Measurements from ENCODE around the gene RPLP2.

RPLP2 gene

DNA sequence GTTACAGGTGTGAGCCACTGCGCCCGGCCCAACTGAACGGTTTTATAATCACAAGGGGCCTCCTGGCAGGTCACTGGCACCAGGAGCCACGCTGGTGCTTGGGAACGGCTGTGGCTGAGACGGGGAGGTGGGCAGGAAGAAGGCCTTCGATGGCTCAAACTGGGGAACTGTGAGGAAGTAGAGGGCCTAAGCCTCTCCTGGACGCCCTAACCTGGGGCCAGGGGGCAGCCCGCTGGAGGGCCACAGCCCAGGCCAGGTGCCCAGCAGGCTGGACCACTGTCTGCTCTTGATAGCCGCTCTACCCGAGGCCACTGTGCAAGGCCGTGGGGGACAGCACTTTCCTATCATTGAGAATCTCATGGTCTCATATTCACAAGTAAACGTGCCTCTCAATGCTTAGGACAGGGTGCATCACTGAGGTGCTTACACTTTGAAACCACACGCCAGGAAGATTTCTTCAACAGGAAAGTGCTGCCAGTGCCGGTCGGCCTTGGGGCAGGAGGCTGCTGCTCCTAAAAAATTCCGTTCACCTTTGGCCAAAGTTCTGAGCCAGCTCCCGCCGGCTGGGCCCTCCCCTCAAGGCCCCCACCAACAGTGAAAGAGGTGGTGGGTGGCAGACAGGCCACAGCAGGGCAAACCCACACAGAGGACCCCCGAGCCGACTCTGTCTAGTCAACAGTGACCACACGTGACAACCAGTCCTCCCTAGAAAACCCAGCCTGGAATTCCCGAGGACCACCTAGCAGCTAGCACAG, 39.7 kb upstream of the RPLP2 start:
- TF ChIP-seq, protein P1, sequence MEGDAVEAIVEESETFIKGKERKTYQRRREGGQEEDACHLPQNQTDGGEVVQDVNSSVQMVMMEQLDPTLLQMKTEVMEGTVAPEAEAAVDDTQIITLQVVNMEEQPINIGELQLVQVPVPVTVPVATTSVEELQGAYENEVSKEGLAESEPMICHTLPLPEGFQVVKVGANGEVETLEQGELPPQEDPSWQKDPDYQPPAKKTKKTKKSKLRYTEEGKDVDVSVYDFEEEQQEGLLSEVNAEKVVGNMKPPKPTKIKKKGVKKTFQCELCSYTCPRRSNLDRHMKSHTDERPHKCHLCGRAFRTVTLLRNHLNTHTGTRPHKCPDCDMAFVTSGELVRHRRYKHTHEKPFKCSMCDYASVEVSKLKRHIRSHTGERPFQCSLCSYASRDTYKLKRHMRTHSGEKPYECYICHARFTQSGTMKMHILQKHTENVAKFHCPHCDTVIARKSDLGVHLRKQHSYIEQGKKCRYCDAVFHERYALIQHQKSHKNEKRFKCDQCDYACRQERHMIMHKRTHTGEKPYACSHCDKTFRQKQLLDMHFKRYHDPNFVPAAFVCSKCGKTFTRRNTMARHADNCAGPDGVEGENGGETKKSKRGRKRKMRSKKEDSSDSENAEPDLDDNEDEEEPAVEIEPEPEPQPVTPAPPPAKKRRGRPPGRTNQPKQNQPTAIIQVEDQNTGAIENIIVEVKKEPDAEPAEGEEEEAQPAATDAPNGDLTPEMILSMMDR (IDR thresholded peaks at IDR 0.05): no peak
- Histone ChIP-seq H3K27me3 (ENCODE audit: control insufficient read depth, insufficient read depth, low read length) (no peaks in the 10 kb centered on the region), H3K27ac (no peak overlapping the region), H3K9me3 (ENCODE audit: control insufficient read depth, low read length) (no peaks in the 10 kb centered on the region), H3K4me3 (ENCODE audit: low read depth, low read length) (no peak overlapping the region), H3K9ac (no peak overlapping the region), H3K79me2 (no peaks in the 10 kb centered on the region), H3K36me3 (ENCODE audit: control insufficient read depth, insufficient read depth, low read length) (no peaks in the 10 kb centered on the region), H3K4me2 (ENCODE audit: low read length) (no peak overlapping the region), H2AFZ (no peak overlapping the region), H3K4me1 (no peaks in the 10 kb centered on the region)

DNA sequence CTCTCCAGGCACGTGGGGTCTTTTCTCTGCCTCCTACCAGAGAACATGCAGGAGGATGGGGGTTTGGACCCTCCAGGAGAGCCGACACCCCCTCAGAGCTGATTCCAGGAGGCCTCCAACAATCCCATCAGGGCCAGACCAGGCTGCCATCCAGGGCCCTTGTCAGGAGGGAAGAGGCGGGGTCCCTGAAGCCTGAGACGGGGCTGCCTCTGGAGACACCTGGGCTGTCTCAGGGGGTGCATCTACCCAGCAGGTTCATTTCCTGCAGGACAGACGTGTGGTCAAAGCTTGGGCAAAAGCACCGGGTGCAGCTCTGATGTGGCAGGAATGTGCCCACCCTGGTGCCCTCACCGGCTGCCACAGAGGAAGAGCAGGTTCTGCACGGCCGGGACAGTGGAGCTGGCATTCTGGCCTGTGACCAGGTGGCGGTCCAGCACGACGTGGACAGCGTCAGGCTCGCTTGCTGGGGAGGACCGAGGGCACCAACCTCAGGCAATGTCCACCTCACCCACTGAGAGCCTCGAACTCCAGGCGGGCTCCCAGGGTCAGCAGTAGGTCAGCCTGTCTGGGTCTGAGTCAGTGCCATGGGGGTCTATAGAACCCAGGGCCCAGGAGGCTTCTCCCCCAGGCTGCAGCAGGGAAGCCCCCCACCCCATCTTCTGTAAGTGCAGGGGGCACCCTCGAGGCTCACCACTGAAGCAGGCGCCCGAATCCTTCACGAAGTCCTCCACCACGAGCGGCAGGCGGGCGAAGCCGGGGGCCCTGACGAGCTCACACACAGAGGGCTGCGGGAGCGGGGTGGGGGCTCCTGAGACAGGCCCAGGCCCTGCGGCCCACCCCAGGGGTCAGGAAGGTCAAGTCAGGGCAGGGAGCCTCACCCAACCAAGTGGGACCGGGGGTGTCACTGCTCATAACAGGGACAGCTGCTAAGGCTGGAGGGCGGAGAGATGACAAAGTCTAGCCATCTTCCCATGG, 38.8 kb upstream of the RPLP2 start:
- Histone ChIP-seq H2AFZ (no peak overlapping the region), H3K36me3 (ENCODE audit: control insufficient read depth, insufficient read depth, low read length) (no peaks in the 10 kb centered on the region), H3K27me3 (ENCODE audit: control insufficient read depth, insufficient read depth, low read length) (no peaks in the 10 kb centered on the region), H3K9me3 (ENCODE audit: control insufficient read depth, low read length) (no peaks in the 10 kb centered on the region), H3K79me2 (peaks cover 2% of the 10 kb centered on the region), H3K4me2 (ENCODE audit: low read length) (no peak overlapping the region), H3K4me1 (no peaks in the 10 kb centered on the region), H3K9ac (no peak overlapping the region), H3K27ac (no peak overlapping the region), H3K4me3 (ENCODE audit: low read depth, low read length) (no peak overlapping the region)
- TF ChIP-seq, protein P1 (IDR thresholded peaks at IDR 0.05): no peak

DNA sequence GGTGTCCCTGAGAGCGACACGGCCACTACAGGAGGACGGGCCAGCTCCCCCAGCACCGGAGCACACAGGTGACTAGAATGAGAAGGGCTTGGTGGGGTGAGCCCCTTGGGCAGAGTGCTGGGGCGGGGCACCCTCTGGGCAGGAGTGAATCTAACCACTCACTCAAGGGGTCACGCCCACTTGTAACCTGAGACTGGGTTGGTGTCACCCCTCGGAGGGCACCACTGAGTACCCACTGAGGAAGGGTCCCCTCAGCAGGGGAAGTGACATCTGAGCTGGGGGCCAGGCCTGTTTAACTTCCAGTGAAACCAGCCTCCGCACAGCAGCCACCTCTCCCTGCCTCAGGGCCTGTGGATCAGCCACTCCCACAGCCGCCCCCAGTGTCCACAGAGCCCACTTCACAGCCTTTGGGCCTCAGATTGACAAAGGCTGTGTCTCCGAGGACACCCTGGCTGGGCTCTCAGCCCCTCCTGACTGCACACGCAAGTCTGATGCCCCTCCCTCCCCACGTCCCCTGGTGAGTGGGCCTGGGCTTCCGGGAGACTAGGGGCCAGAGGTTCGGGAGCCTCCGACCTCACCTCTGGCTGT, 38.1 kb upstream of the RPLP2 start:
- Histone ChIP-seq H3K9me3 (ENCODE audit: control insufficient read depth, low read length) (no peaks in the 10 kb centered on the region), H3K4me1 (no peaks in the 10 kb centered on the region), H3K79me2 (peaks cover 3% of the 10 kb centered on the region), H3K27me3 (ENCODE audit: control insufficient read depth, insufficient read depth, low read length) (no peaks in the 10 kb centered on the region), H3K27ac (no peak overlapping the region), H3K9ac (no peak overlapping the region), H2AFZ (no peak overlapping the region), H3K36me3 (ENCODE audit: control insufficient read depth, insufficient read depth, low read length) (no peaks in the 10 kb centered on the region), H3K4me2 (ENCODE audit: low read length) (no peak overlapping the region), H3K4me3 (ENCODE audit: low read depth, low read length) (no peak overlapping the region)
- TF ChIP-seq, protein P1 (IDR thresholded peaks at IDR 0.05): no peak

DNA sequence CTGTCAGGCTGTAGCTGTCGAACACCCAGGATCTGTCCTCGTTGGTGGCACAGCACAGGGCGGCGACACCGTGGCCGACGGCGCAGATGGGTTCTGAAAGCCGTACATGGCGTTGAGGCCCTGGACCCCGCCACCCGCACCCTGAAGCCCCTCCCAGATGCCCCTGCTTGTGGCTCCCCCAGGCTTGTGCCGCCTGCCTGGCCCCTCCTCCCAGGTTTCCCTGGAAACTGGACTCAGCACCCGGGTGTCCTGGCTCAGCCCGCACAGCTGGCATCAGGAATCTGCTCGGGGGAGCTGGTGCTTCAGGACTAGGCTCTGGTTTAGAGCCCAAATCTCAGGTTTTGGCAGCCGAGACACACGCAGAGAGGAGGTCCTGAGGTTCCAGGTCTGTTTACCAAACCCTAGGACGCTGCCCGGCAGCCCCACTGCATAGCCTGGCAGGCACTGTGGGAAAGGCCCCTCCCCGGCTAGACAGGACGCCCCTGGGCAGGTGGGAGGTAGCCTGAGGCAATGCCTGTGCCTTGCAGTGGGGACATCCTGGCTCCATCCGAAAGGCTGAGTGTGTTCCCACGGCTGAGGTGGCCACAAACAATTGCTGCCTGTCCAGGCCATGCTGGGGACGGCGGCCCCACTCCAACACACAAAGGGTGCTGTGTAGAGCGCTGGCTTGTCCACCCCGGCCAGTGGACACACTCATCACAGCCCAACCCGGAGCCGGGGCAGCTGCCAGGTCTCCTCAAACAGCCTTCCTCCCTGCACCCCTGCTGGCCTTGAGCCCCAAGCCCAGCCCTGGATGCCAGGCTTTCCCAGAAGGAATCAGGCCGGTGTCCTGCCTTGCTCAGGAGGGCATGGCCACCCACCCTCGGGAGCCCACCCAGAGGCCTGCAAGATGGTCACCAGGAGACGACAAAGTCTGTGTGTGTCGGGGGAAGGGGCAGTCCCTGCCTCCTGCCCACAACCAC, 37.1 kb upstream of the RPLP2 start:
- Histone ChIP-seq H2AFZ (no peak overlapping the region), H3K9me3 (ENCODE audit: control insufficient read depth, low read length) (no peaks in the 10 kb centered on the region), H3K79me2 (peaks cover 4% of the 10 kb centered on the region), H3K4me1 (no peaks in the 10 kb centered on the region), H3K9ac (no peak overlapping the region), H3K4me2 (ENCODE audit: low read length) (no peak overlapping the region), H3K27me3 (ENCODE audit: control insufficient read depth, insufficient read depth, low read length) (no peaks in the 10 kb centered on the region), H3K27ac (no peak overlapping the region), H3K4me3 (ENCODE audit: low read depth, low read length) (no peak overlapping the region), H3K36me3 (ENCODE audit: control insufficient read depth, insufficient read depth, low read length) (no peaks in the 10 kb centered on the region)
- TF ChIP-seq, protein P1 (IDR thresholded peaks at IDR 0.05): no peak
